GM18526 (cell line): Measurements from ENCODE around the gene KANSL3.

Source experiments
- POLR2A ChIP-seq: IDR thresholded peaks from 3 replicates; pipeline ENCODE4 v1.6.1; 2011; ENCODE audit not compliant: insufficient read length; ENCODE audit errors: extremely low read depth

Gene KANSL3

DNA sequence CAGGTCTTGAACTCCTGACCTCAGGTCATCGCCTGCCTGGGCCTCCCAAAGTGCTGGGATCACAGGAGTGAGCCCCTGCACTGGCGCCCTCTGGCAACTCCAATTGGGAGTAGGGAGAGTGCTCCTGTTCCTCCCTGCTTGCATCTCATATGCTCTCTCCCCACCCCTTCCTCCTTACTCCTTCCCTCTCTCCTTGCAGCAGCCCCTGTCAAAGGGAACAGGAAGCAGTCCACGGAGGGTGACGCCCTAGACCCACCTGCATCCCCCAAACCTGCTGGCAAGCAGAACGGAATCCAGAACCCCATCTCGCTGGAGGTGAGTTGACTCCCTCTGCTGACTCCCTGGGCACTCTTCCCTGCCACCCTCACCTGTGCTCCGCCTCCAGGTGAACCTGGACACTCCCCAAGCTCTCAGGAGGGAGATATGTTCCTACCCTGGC lies 90.9 kb downstream of the KANSL3 start:
- TF ChIP-seq POLR2A, result no peak

DNA sequence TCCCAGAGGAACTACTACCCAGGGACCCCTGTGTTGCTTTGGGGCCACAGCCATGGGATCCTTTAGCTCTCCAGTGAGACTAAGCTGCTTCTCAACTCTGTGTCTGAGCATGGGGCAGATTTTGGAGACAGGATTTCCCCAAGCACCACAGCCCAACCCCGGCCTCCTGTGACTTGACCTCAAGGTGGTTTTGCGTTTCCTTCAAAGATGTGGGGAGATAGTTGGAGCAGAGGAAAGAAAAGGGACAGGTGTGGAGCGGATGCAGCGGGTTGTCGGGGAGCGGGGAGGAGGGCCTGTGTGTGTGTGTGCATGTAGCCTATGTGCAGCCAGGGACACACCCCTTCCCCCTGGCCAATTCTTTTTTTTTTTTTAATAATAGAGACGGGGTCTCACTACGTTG lies 91.3 kb downstream of the KANSL3 start:
- TF ChIP-seq POLR2A, result no peak

- TF ChIP-seq POLR2A, result no peak
These were observed 91.8 kb downstream of the KANSL3 start for GRCh38 chr2:96546321-96546720.
